ENCODE data around the gene B3GNT3.

B3GNT3 gene

GRCh38 chr19:17861542-17862402 lies 66.8 kb downstream of the B3GNT3 start:
- no peak for DNase-seq

GRCh38 chr19:17862711-17863519 lies 68.0 kb downstream of the B3GNT3 start:
- no peak for DNase-seq
